Psoas muscle (tissue), 8 donors: ENCODE measurements around the gene CLDN1. TPM values are rescaled to one million over a fixed set of nuclear protein-coding genes. Genes with fewer than 3 reads are reported as not detected.

Experiments used
- ATAC-seq, 4 donors: fragments of 200-7000 bp; cut with Tn5 transposase; one replicate each; pipeline ENCODE4 v1.9.1; 2020; ENCODE audit warnings: moderate library complexity in 3 of 4, mild to moderate bottlenecking in 2 of 4
- DNase-seq, 2 donors: peaks; one replicate each; pipeline ENCODE4 v3.0.0-alpha.2; 2020
- H3K27ac ChIP-seq: fragments of 200-600 bp; one replicate; pipeline ENCODE4 v1.8.0; 2022
- H3K27me3 ChIP-seq, 3 donors: fragments of 200-600 bp in 1 of 3; one replicate each; pipeline versions ENCODE4 v1.6.1 to v1.8.0; 2013 to 2022; ENCODE audit warnings: low read length in 2 of 3, mild to moderate bottlenecking in 2 of 3, moderate library complexity in 1 of 3; ENCODE audit not compliant: insufficient read depth in 3 of 3
- H3K36me3 ChIP-seq, 2 donors: fragments of 200-600 bp in 1 of 2; one replicate each; pipeline versions ENCODE4 v1.6.1 to v1.8.0; 2013 to 2022; ENCODE audit warnings: low read depth in 1 of 2, mild to moderate bottlenecking in 1 of 2, moderate library complexity in 1 of 2; ENCODE audit not compliant: insufficient read depth in 1 of 2
- H3K4me1 ChIP-seq: fragments of 200-600 bp; one replicate; pipeline ENCODE4 v1.8.0; 2022
- H3K4me3 ChIP-seq: fragments of 200-600 bp; one replicate; pipeline ENCODE4 v1.8.0; 2022; ENCODE audit warnings: mild to moderate bottlenecking
- H3K9me3 ChIP-seq: fragments of 200-600 bp; one replicate; pipeline ENCODE4 v1.8.0; 2022
- WGBS, 3 donors: extraction: QIAGEN DNeasy Blood & Tissue Kit; methylation state at CpG; one replicate each; pipeline versions ENCODE4 v1.1.6 to v1.1.7; 2013; 5-methylcytosine and 5-hydroxymethylcytosine counted together
- intact Hi-C, 2 donors: fragments of 100-400 bp; cut with DNase I; formaldehyde crosslinking; loops; one replicate each; pipeline versions ENCODE4 v1.11.0 to v1.14.2; 2022
- polyA plus RNA-seq, 3 donors: library from polyadenylated mRNA; stranded (reverse); fragments of 200-250 nt; gene quantifications; one replicate each; pipeline ENCODE4 v1.2.3, GENCODE V29; 2013
- total RNA-seq, 4 donors: library from RNA; stranded (reverse); fragmentation: NEBNext Ultra II Directional in 2 of 4; extraction: Animal tissue kit (Norgen Biotek cat#: 25700) in 2 of 4; gene quantifications; one replicate each; pipeline versions ENCODE4 v1.2.1 to v1.2.4, GENCODE V29; 2021 to 2023
- TF ChIP-seq, protein P1 (sequence below): fragments of 200-600 bp; IDR thresholded peaks from one replicate; pipeline ENCODE4 v1.8.0; 2022; ENCODE audit warnings: antibody characterized with exemption
- donor health status: healthy with polysubstance abuse.
- donor health status: DM: no; HTN: no; CAD: no; lungs with moderate emphysema.
- donor health status: Bipolar disorder and iron deficiency.
- donor health status: healthy.
- donor health status: DM: yes; HTN: yes; CAD: no.
- donor health status: DM: no; HTN: no; CAD: no.
- donor health status: DM: no; HTN: no; CAD: no.
- donor health status: DM: yes; HTN: yes; CAD: no.

Gene CLDN1
- total and polyA plus RNA-seq, 7 donors, result 0.25 to 0.62 (median 0.37) TPM; not detected in 1

DNA sequence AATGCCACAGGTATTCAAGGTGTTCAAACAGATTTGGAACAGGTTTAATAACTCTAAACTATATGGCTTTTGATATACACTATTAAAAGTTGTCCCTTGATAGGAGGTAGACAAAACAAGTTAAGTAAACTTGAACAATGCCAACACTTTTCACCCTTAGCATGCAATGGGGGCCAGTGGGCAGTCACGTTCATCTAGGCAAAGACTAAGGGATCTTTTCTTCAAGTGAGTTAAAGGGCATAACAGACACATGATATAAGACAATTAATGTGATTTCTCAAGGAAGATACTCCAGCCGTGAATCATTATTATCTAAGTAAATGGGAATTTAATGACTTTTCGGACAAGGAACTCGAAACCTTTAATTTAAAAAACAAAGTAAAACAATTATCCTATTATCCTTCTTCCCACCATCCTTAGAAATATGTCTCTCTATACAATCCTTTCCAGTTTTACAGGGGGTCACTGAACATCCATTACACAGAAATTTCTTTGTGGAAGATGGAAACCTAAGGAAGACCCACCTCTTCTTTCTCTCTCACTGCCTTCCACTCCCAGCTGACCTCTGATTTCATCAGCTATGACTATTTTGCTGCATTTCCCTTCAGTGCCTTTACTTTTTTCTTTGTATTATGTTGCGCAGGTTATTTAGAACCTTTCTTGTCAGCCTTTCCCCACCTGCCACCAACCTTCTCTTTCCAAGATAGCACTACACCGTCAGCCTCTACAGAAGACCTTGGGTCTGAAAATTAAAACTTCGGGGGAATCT lies 1.5 kb downstream of the CLDN1 start:
- no peaks in the 10 kb centered on the region for H3K9me3 ChIP-seq
- no peaks in the 10 kb centered on the region for H3K4me1 ChIP-seq
- TF ChIP-seq, protein P1, sequence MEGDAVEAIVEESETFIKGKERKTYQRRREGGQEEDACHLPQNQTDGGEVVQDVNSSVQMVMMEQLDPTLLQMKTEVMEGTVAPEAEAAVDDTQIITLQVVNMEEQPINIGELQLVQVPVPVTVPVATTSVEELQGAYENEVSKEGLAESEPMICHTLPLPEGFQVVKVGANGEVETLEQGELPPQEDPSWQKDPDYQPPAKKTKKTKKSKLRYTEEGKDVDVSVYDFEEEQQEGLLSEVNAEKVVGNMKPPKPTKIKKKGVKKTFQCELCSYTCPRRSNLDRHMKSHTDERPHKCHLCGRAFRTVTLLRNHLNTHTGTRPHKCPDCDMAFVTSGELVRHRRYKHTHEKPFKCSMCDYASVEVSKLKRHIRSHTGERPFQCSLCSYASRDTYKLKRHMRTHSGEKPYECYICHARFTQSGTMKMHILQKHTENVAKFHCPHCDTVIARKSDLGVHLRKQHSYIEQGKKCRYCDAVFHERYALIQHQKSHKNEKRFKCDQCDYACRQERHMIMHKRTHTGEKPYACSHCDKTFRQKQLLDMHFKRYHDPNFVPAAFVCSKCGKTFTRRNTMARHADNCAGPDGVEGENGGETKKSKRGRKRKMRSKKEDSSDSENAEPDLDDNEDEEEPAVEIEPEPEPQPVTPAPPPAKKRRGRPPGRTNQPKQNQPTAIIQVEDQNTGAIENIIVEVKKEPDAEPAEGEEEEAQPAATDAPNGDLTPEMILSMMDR, result no peak
- no peak overlapping the region for H3K4me3 ChIP-seq
- 91% methylated on average over 7 of the region's 7 CpGs for WGBS, 3 donors
- ATAC-seq (no peak), DNase-seq (no peak)
- no peak overlapping the region for H3K27ac ChIP-seq
- H3K27me3 ChIP-seq, result no peaks in the 10 kb centered on the region
- no peaks in the 10 kb centered on the region for H3K36me3 ChIP-seq
- intact Hi-C loops, result loop anchor here (5.0 kb wide), 4 partner anchors 93 to 358 kb away; no protein-coding TSS in a partner anchor

DNA sequence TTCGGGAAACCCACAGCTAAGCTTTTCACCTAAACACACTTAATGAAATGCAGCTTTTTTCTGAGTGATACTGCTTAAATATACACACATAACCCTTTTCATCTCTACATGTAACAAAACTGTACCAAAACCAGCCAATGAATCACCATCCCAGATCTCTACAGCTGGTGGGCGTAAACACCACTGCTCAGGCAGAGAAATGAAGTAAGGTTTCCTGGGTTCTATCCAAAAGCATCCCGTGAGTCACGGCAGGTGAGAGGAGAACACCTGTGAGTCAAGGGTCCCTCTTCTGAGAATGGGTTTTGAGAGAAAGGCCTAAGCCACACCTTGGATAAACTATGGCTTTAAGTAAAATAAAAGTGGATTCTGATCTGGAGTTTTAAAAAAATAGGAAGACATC lies 2.6 kb downstream of the CLDN1 start:
- ATAC-seq, result no peak
- Histone ChIP-seq H3K27me3 (no peaks in the 10 kb centered on the region), H3K4me1 (no peaks in the 10 kb centered on the region), H3K36me3 (no peaks in the 10 kb centered on the region), H3K27ac (no peak overlapping the region), H3K9me3 (no peaks in the 10 kb centered on the region), H3K4me3 (no peak overlapping the region)
- intact Hi-C loops, result loop anchor here (5.0 kb wide), 4 partner anchors 92 to 357 kb away; no protein-coding TSS in a partner anchor
- DNase-seq, result no peak
- 78 to 85% (median 82%) methylated on average over 4 of the region's 4 CpGs for WGBS, 3 donors
- TF ChIP-seq, protein P1, result no peak

DNA sequence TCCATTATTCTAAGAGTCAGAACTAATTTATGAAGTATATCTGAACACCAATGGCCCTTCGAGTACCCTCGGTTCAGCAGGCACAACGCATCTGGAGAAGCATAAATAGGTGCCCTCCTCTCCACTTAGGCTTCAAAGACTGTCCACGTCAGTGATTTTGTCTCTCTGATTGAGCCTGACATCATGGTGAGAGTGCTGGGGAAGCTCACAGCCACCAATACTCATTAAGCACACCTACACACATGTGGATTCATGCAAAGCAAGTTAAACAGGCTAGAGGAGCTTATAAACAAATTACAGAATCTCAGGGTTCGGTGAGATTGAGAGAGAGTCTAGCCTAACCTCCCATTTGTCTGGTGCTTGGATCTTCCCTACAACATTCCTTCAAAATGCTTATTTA lies 3.6 kb downstream of the CLDN1 start:
- Histone ChIP-seq H3K36me3 (no peaks in the 10 kb centered on the region), H3K4me1 (no peaks in the 10 kb centered on the region), H3K9me3 (no peaks in the 10 kb centered on the region), H3K4me3 (no peak overlapping the region), H3K27me3 (no peaks in the 10 kb centered on the region), H3K27ac (no peak overlapping the region)
- WGBS, 3 donors, result 83 to 92% (median 84%) methylated on average over 5 of the region's 5 CpGs
- TF ChIP-seq, protein P1, result no peak
- ATAC-seq, result no peak
- intact Hi-C loops, result no loop called here
- DNase-seq, result no peak

DNA sequence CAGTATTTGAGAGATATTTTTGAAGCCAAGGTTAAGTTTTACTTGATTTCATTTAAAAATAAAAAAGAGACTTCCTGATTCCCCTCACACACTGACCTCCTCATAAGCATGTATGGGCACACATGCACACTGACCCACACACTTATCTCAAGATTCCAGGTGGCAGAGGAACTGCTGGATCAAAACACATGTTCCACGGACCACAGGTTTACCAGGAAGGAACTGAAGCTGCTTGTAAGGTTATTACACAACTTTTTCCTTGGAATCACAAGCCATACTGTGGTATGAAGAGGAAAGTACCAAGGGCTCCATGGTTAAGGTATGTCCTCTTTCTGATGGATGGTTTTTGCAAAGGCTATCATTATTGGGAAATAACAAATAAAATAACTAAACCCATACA lies 7.5 kb downstream of the CLDN1 start:
- Histone ChIP-seq H3K4me1 (no peaks in the 10 kb centered on the region), H3K27me3 (no peaks in the 10 kb centered on the region), H3K4me3 (no peak overlapping the region), H3K27ac (no peak overlapping the region), H3K9me3 (no peaks in the 10 kb centered on the region), H3K36me3 (no peaks in the 10 kb centered on the region)
- 53 to 65% (median 56%) methylated on average over 1 of the region's 1 CpG for WGBS, 3 donors
- intact Hi-C loops, result no loop called here
- no peak for DNase-seq
- ATAC-seq, result no peak
- TF ChIP-seq, protein P1, result no peak

DNA sequence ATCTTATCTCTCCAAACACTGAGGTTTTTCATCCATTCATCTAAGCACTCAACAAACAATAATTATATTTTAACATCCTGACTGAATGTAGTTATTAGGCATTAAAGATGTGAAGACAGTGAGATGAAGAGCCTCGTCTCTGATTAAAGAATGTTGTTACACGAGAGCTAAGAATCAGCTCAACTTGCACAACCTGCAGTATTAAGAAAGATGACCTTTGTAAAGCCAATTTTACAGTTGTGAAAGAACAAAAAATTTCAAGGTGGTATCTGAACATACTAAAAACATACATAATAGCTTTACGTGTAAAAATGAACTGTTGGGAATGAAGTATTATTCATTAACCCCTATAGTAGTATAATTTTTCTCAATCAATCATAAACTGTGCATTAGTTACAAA lies 12.8 kb downstream of the CLDN1 start:
- WGBS, 3 donors, result 52 to 60% (median 58%) methylated on average over 3 of the region's 3 CpGs
- no peaks in the 10 kb centered on the region for H3K36me3 ChIP-seq
- H3K4me3 ChIP-seq, result no peak overlapping the region
- no peak for ATAC-seq
- TF ChIP-seq, protein P1, result no peak
- no peak overlapping the region for H3K27ac ChIP-seq
- intact Hi-C loops, result no loop called here
- DNase-seq, result no peak
- H3K4me1 ChIP-seq, result no peaks in the 10 kb centered on the region
- H3K9me3 ChIP-seq, result no peaks in the 10 kb centered on the region
- no peaks in the 10 kb centered on the region for H3K27me3 ChIP-seq
